GM21381 (cell line): ENCODE results near the gene TNRC6B.
"Not testable (repeated sequence)": the region's sequence is repeated elsewhere in the genome, so short reads cannot be mapped to it uniquely, and the experiment has no call there.

Experiments
- ATAC-seq: cut with Tn5 transposase; IDR thresholded peaks from one replicate; pipeline ENCODE4 v1.9.1; 2021; ENCODE audit warnings: mild to moderate bottlenecking, moderate library complexity; ENCODE audit not compliant: unreplicated experiment

The TNRC6B gene

GRCh38 chr22:40279017-40279416 lies 101.3 kb downstream of the TNRC6B start:
- ATAC-seq, result no peak

DNA sequence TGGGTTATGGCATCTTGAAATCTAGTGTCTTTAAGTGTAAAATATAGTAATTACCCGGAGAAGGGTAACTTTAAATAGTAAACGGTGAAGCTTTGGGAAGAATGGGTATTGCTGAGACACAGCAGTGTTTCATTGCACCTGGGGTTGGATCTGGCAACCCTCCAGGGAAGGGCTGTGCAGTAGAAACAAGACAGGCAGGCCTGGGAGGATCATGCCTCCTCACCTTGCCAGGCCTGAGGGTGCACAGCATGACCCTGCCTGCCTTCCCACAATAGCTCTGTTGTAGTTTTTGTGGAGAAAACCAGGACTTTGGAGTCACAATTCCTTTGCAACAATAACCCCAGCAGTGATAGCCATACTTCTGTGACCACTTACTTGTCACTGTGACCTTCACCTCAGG lies 104.0 kb downstream of the TNRC6B start:
- no peak for ATAC-seq

DNA sequence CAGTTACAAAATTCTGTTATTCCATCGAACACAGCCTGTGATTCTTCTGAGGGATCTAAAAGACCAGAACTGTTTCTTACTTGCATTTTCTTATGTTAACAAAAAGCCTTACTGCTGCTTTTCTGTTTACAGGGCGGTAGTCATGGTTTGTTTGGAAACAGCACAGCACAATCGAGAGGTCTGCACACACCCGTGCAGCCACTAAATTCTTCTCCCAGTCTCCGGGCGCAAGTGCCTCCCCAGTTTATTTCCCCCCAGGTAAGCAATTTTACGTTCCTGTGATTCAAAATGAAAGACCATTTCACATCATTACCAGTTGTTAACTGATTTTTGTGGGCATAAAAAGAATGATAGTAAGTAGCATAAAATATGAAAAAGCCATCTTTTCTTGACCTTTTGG lies 107.8 kb downstream of the TNRC6B start:
- ATAC-seq, result no peak

DNA sequence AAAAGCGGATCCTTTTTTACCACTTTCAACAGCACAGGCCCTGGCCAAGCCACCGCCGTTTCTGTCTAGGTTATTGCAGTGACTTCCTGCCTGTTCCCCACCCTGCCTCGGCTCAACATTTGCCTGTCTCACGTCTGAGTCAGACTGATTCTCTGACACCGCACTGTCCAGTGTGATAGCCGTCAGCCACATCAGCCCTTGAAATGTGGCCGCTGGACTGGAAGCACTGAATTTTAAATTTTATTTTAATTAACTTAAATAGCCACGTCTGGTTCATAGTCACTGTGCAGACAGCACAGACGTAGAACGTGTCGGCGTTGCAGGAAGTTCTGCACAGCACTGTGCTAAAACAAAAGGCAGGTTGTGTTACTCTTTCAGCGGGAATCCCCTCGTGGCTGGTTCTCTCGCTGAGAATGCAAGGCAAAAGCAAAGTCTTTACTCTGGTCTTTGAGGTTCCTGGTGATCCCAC lies 112.3 kb downstream of the TNRC6B start:
- no peak for ATAC-seq

DNA sequence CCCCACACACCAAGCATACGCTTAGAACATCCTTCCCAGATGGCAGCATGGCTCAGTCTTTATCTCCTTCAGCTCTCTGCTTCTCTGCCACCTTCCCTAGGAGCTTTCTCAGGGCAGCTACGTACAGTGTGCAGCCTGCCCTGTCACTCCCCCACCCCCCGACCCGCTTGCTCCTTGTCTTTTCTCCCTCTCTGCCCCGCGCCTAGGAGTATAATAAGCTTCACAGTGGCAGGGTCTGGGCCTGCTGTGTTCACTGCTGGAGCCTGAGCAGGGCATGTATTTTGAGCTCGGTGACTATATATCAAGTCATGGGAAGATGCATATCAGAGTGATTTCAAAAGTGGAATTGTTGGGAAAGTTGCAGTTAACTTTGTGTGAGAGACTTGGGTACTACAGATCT lies 112.8 kb downstream of the TNRC6B start:
- ATAC-seq, result no peak

- ATAC-seq, result no peak
Observed at GRCh38 chr22:40294696-40295095, 117.0 kb downstream of the TNRC6B start.

DNA sequence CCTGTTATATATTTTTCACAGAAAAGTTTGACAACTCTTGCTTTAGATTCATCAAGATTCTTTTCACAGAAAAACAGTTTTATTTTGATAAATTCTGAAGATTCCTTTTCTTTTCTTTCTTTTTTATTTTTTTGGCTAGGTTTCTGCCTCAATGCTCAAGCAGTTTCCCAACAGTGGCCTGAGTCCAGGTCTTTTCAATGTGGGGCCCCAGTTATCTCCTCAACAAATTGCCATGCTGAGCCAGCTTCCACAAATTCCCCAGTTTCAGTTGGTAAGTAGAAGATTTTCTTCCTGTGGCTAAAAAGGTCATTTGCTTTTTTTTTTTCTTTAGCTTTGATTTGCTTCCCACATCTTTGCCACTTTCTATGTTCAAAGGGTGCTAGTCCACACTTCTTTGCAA lies 122.6 kb downstream of the TNRC6B start:
- ATAC-seq, result no peak

DNA sequence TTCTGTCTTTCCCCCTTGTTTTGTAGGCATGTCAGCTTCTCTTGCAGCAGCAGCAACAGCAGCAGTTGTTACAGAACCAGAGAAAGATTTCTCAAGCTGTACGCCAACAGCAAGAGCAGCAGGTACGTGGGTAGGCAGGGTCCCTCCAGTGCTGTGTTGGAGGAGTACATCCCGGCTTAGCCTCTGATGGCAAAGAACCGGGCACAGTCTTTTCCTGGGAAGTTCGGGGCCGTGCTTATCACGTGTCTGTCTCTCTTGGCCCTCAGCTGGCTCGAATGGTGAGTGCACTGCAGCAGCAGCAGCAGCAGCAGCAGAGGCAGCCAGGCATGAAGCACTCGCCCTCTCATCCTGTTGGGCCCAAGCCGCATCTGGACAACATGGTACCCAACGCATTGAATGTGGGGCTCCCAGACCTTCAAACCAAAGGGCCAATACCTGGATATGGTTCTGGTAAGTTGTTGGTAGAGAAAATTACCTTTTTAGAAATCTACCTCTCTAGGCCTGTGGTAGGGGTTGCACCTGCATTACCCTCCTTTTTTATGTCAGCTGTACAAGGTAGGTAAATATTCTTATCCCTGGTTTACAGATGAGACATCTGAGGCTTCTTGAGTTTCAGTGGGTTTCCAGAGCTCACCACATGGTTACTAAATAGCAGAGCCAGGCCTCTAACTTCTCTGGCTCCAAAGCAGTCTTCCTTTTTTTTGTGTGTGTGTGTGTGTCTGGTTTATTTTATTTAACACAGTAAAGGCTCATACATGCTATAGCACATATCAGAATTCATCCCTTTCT lies 123.4 kb downstream of the TNRC6B start:
- ATAC-seq, result peak; percentile 86

GRCh38 chr22:40302149-40302548 lies 124.4 kb downstream of the TNRC6B start:
- no peak for ATAC-seq

DNA sequence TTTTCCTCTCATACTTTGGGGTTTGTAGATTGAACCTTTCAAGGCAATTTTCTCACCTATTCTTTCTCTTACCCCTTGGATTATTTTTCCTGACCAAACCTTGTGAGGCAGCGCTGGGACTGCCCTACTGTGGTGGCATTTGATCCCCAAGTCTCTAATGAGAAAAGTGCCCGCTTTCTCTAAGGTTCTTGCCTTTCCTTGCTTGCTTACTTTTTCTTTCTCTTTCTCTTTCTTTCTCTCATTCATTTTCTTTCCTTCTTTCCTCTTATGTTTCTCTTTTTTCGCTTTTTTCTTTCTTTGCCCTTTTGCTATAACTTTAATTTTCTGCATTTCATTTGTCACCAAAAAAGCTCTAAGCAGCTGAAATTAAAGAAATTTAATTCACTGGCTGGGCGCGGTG lies 127.9 kb downstream of the TNRC6B start:
- no peak for ATAC-seq

GRCh38 chr22:40308999-40309573 lies 131.4 kb downstream of the TNRC6B start:
- no peak for ATAC-seq

GRCh38 chr22:40309631-40310030 lies 131.9 kb downstream of the TNRC6B start:
- ATAC-seq, result no peak

- no peak for ATAC-seq
Observed at GRCh38 chr22:40310081-40310767, 132.5 kb downstream of the TNRC6B start.

DNA sequence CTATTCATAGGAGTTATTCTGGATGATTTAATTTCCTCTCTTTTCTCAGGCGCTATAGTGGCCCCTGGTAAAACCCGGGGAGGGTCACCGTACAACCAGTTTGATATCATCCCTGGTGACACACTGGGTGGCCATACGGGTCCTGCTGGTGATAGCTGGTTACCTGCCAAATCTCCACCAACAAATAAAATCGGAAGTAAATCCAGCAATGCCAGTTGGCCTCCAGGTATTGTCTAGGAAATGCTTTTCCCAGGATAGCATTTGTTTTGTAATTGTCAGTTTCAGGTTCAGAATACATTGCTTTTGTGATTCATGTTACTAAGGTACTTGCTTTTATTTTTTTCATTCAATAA lies 133.0 kb downstream of the TNRC6B start:
- no peak for ATAC-seq

- not testable (repeated sequence) for ATAC-seq
Observed at GRCh38 chr22:40311646-40312045, 133.9 kb downstream of the TNRC6B start.

GRCh38 chr22:40312050-40312449 lies 134.3 kb downstream of the TNRC6B start:
- no peak for ATAC-seq

- ATAC-seq, result no peak
Observed at GRCh38 chr22:40313007-40313406, 135.3 kb downstream of the TNRC6B start.

- ATAC-seq, result no peak
Observed at GRCh38 chr22:40314041-40314440, 136.3 kb downstream of the TNRC6B start.

GRCh38 chr22:40320687-40321086 lies 143.0 kb downstream of the TNRC6B start:
- ATAC-seq, result no peak

- ATAC-seq, result no peak
Observed at GRCh38 chr22:40322021-40322420, 144.3 kb downstream of the TNRC6B start.

GRCh38 chr22:40322818-40323447 lies 145.2 kb downstream of the TNRC6B start:
- ATAC-seq, result no peak
